ENCODE results near the gene CHMP3.

CHMP3 gene

GRCh38 chr2:86489542-86489941, 73.7 kb downstream of the CHMP3 start:
- H2AFZ ChIP-seq = no peak overlapping the region
- H3K9ac ChIP-seq = no peak overlapping the region
- H3K27ac ChIP-seq = no peak overlapping the region
- H3K79me2 ChIP-seq = no peaks in the 10 kb centered on the region
- H3K36me3 ChIP-seq (ENCODE audit: control insufficient read depth, insufficient read depth, low read length) = no peaks in the 10 kb centered on the region
- H3K4me1 ChIP-seq = no peaks in the 10 kb centered on the region
- H3K4me2 ChIP-seq (ENCODE audit: low read length) = no peak overlapping the region
- no peaks in the 10 kb centered on the region for H3K27me3 ChIP-seq (ENCODE audit: control insufficient read depth, insufficient read depth, low read length)
- no peaks in the 10 kb centered on the region for H3K9me3 ChIP-seq (ENCODE audit: control insufficient read depth, low read length)
- TF ChIP-seq CTCF (IDR thresholded peaks at IDR 0.05) = no peak
- no peak overlapping the region for H3K4me3 ChIP-seq (ENCODE audit: low read depth, low read length)

- Histone ChIP-seq H3K36me3 (ENCODE audit: control insufficient read depth, insufficient read depth, low read length) (no peaks in the 10 kb centered on the region), H3K27ac (no peak overlapping the region)
- no peak for TF ChIP-seq CTCF (IDR thresholded peaks at IDR 0.05)
Measured at GRCh38 chr2:86488561-86489250, 74.5 kb downstream of the CHMP3 start.

GRCh38 chr2:86487062-86487461, 76.2 kb downstream of the CHMP3 start:
- Histone ChIP-seq H3K79me2 (no peaks in the 10 kb centered on the region), H3K9me3 (ENCODE audit: control insufficient read depth, low read length) (no peaks in the 10 kb centered on the region), H2AFZ (no peak overlapping the region), H3K27ac (no peak overlapping the region), H3K4me2 (ENCODE audit: low read length) (no peak overlapping the region), H3K4me1 (no peaks in the 10 kb centered on the region), H3K4me3 (ENCODE audit: low read depth, low read length) (no peak overlapping the region), H3K9ac (no peak overlapping the region), H3K36me3 (ENCODE audit: control insufficient read depth, insufficient read depth, low read length) (no peaks in the 10 kb centered on the region), H3K27me3 (ENCODE audit: control insufficient read depth, insufficient read depth, low read length) (no peaks in the 10 kb centered on the region)
- TF ChIP-seq CTCF (IDR thresholded peaks at IDR 0.05) = no peak

More at GRCh38 chr2:86488561-86489250, 74.5 kb downstream of the CHMP3 start:
- H3K9ac ChIP-seq = no peak overlapping the region
- no peaks in the 10 kb centered on the region for H3K27me3 ChIP-seq (ENCODE audit: control insufficient read depth, insufficient read depth, low read length)
- no peaks in the 10 kb centered on the region for H3K4me1 ChIP-seq
- no peak overlapping the region for H3K4me2 ChIP-seq (ENCODE audit: low read length)
- no peaks in the 10 kb centered on the region for H3K79me2 ChIP-seq
- H2AFZ ChIP-seq = no peak overlapping the region
- no peaks in the 10 kb centered on the region for H3K9me3 ChIP-seq (ENCODE audit: control insufficient read depth, low read length)
- no peak overlapping the region for H3K4me3 ChIP-seq (ENCODE audit: low read depth, low read length)

GRCh38 chr2:86485802-86486201, 77.4 kb downstream of the CHMP3 start:
- no peak for TF ChIP-seq CTCF (IDR thresholded peaks at IDR 0.05)

GRCh38 chr2:86485103-86485502, 78.1 kb downstream of the CHMP3 start:
- no peaks in the 10 kb centered on the region for H3K36me3 ChIP-seq (ENCODE audit: control insufficient read depth, insufficient read depth, low read length)
- no peak overlapping the region for H3K4me2 ChIP-seq (ENCODE audit: low read length)
- TF ChIP-seq CTCF (IDR thresholded peaks at IDR 0.05) = no peak
- no peaks in the 10 kb centered on the region for H3K27me3 ChIP-seq (ENCODE audit: control insufficient read depth, insufficient read depth, low read length)
- H3K4me1 ChIP-seq = no peaks in the 10 kb centered on the region
- H2AFZ ChIP-seq = no peak overlapping the region
- no peaks in the 10 kb centered on the region for H3K9me3 ChIP-seq (ENCODE audit: control insufficient read depth, low read length)
- H3K4me3 ChIP-seq (ENCODE audit: low read depth, low read length) = no peak overlapping the region
- no peak overlapping the region for H3K27ac ChIP-seq
- no peaks in the 10 kb centered on the region for H3K79me2 ChIP-seq
- H3K9ac ChIP-seq = no peak overlapping the region

More at GRCh38 chr2:86485802-86486201, 77.4 kb downstream of the CHMP3 start:
- H3K27me3 ChIP-seq (ENCODE audit: control insufficient read depth, insufficient read depth, low read length) = no peaks in the 10 kb centered on the region
- no peaks in the 10 kb centered on the region for H3K79me2 ChIP-seq
- H2AFZ ChIP-seq = no peak overlapping the region
- H3K9ac ChIP-seq = no peak overlapping the region
- H3K4me3 ChIP-seq (ENCODE audit: low read depth, low read length) = no peak overlapping the region
- H3K4me1 ChIP-seq = no peaks in the 10 kb centered on the region
- no peak overlapping the region for H3K4me2 ChIP-seq (ENCODE audit: low read length)
- no peak overlapping the region for H3K27ac ChIP-seq
- no peaks in the 10 kb centered on the region for H3K9me3 ChIP-seq (ENCODE audit: control insufficient read depth, low read length)
- H3K36me3 ChIP-seq (ENCODE audit: control insufficient read depth, insufficient read depth, low read length) = no peaks in the 10 kb centered on the region
